ENCODE measurements around the gene BRD4. TPM values are rescaled to one million over a fixed set of nuclear protein-coding genes. Genes with fewer than 3 reads are reported as not detected.

Gene BRD4
- total RNA-seq, 4 donors from 2014 or later = 64.8 to 83.2 (median 73.9) TPM

DNA sequence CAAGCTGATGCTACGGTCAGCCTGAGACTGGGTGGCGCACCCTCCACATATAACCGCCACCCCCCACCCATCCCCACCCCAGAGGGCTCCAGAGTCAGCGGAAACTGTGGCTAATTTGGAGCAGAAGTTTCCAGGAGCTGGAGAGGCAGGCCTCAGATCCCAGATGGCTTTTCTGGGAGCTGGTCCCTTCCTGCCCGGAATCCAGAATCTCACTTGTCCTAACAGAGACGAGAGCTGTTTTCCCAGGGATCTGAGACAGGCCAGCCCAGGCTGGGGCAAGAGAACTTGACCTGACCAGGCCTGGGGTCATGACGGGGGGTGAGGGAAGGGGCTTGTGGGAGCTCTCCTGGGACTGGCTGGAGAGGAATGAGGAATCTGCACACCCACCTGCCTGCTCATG is 106.6 kb downstream of the BRD4 start:
- Histone ChIP-seq H3K9me3 (no peaks in the 10 kb centered on the region), H3K4me3 (no peak overlapping the region), H3K27me3 (no peaks in the 10 kb centered on the region), H3K4me1 (peaks cover 4 to 15% of the 10 kb centered on the region in 2 donors), H3K27ac (peak overlapping the region; percentile 37 to 73 (median 58)), H3K36me3 (no peaks in the 10 kb centered on the region)
- ATAC-seq (no peak), DNase-seq (no peak)
- TF ChIP-seq POLR2A (IDR thresholded peaks at IDR 0.05) = no peak
- TF ChIP-seq, protein P1, sequence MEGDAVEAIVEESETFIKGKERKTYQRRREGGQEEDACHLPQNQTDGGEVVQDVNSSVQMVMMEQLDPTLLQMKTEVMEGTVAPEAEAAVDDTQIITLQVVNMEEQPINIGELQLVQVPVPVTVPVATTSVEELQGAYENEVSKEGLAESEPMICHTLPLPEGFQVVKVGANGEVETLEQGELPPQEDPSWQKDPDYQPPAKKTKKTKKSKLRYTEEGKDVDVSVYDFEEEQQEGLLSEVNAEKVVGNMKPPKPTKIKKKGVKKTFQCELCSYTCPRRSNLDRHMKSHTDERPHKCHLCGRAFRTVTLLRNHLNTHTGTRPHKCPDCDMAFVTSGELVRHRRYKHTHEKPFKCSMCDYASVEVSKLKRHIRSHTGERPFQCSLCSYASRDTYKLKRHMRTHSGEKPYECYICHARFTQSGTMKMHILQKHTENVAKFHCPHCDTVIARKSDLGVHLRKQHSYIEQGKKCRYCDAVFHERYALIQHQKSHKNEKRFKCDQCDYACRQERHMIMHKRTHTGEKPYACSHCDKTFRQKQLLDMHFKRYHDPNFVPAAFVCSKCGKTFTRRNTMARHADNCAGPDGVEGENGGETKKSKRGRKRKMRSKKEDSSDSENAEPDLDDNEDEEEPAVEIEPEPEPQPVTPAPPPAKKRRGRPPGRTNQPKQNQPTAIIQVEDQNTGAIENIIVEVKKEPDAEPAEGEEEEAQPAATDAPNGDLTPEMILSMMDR (IDR thresholded peaks at IDR 0.05 in 4 of 5, conservative IDR thresholded peaks at IDR 0.05 in 1 of 5) = no peak
- intact Hi-C loops (cut with DNase I; ENCODE audit: low total_unique reads) = no loop called here
- in situ Hi-C loops (cut with MboI; ENCODE audit: low sequenced_read_pairs in 4 of 4) = no loop called here

DNA sequence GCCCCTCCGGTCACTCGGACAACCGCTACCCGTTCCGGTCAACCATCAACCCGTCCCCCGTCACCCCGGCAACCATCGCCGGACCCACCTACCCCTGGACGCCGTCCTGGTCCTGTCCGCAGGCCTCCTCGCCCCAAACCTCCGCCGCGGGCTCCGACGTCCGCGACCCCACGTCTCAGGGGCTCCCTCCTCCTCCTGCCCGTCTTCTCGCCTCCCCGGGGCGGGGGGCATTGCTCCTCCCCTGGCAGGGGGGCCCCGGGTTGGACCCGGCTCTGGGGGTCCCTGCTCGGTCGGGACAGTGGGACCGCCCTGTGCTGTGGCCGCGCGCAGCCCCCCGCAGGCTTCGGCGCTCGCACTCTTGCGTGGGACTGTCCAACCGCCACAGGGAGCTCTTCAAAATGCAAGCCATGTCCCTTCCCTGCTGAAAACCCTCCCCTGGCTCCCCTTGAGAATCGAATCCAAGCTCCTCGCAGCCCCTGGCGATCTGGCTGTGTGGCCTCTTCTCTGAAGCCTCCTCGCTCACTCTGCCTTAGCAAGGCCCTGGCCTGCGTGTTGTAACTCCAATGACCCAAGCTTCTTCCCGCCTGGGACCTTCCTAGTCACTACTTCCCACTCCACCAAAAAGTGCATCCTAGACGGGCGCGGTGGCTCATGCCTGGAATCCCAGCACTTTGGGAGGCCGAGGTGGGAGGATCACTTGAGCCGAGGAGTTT is 108.5 kb downstream of the BRD4 start:
- DNase-seq = no peak
- in situ Hi-C loops (cut with MboI; ENCODE audit: low sequenced_read_pairs in 4 of 4) = no loop called here
- ATAC-seq = peak in 1 of 2 donors; percentile 11

DNA sequence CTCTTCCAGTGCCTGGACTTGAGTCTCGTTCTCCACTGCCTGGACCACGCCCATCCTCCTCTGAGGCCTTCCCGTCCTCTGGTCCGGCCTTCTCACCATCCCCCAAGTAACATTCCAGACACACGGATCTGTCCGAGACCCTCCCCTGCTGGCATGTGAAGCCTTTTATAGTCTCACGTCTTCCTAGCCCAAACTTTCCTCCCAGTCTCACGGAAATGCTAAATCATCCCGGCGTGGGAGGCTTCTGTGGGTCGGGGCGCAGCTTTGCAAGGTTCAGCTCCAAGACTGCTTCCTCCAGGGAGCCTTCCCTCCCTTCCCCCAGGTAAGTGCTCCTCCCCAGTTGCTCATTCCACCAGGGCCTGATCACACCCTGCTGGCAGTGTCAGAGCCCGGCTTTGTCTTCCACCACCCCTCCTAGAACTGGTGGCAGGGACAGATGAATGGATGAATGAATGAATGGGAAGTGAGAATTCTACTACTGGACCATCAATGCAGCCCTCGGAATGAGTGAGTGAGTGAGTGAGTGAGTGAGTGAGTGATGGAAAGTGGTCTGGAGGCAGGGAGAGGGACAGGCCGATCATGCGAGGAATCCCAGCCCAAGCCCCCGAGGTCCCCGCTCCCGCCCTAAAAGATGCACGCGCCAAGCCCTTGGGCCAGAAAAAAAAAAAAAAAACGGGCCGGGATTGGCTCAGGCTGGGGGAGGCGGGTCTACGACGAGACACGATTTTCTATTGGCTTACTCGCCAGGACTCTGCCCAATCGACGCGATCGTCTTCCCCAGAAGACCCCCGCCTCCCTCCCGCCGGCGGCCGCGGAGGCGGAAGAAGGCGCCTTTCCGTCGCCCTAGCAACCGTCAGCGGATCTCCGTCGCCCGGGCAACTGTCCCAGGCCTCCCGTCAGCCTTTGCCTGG is 109.3 kb downstream of the BRD4 start:
- peak; percentile 75 for DNase-seq
- H3K4me1 ChIP-seq = peaks cover 11 to 24% of the 10 kb centered on the region in 2 donors
- peak overlapping the region; percentile 56 to 73 (median 68) for H3K27ac ChIP-seq
- TF ChIP-seq POLR2A (IDR thresholded peaks at IDR 0.05) = no peak
- TF ChIP-seq, protein P1 (IDR thresholded peaks at IDR 0.05 in 4 of 5, conservative IDR thresholded peaks at IDR 0.05 in 1 of 5) = no peak
- H3K4me3 ChIP-seq = peak overlapping the region; percentile 63 to 83 (median 66)
- H3K36me3 ChIP-seq = no peaks in the 10 kb centered on the region
- no peaks in the 10 kb centered on the region for H3K9me3 ChIP-seq
- peak; percentile 90 to 94 for ATAC-seq
- in situ Hi-C loops (cut with MboI; ENCODE audit: low sequenced_read_pairs in 4 of 4) = no loop called here
- no peaks in the 10 kb centered on the region for H3K27me3 ChIP-seq
- intact Hi-C loops (cut with DNase I; ENCODE audit: low total_unique reads) = no loop called here

More for the DNA sequence above, 108.5 kb downstream of the BRD4 start:
- TF ChIP-seq, protein P1 (IDR thresholded peaks at IDR 0.05 in 4 of 5, conservative IDR thresholded peaks at IDR 0.05 in 1 of 5) = no peak
- no peak for TF ChIP-seq POLR2A (IDR thresholded peaks at IDR 0.05)
- Histone ChIP-seq H3K36me3 (no peaks in the 10 kb centered on the region), H3K9me3 (no peaks in the 10 kb centered on the region), H3K27ac (peak overlapping the region; percentile 56 to 73 (median 68)), H3K4me1 (peaks cover 11 to 20% of the 10 kb centered on the region in 2 donors), H3K4me3 (peak overlapping the region; percentile 63 to 83 (median 66)), H3K27me3 (no peaks in the 10 kb centered on the region)
- intact Hi-C loops (cut with DNase I; ENCODE audit: low total_unique reads) = no loop called here

DNA sequence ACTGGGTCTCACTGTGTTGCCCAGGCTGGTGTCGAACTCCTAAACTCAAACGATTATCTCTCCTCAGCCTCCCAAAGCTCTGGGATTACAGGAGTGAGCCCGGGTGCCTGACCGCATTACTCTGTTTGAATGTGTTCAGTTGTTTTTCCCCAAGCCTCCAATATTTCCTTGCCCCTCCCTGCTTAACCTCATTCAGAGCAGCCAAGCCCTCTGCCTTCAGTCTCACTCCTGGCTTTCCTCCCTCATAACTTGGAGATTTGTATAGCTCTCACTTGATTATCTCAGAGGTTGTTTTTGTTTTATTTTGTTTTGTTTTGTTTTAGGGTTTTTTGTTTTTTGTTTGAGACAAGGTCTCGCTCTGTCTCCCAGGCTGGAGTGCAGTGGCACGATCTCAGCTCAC is 111.5 kb downstream of the BRD4 start:
- Histone ChIP-seq H3K4me1 (peaks cover 11 to 24% of the 10 kb centered on the region in 2 donors), H3K27me3 (no peaks in the 10 kb centered on the region), H3K27ac (peak overlapping the region in 3 of 4 donors; percentile 6 to 64 (median 37)), H3K9me3 (no peaks in the 10 kb centered on the region), H3K36me3 (no peaks in the 10 kb centered on the region), H3K4me3 (no peak overlapping the region)
- ATAC-seq = no peak
- in situ Hi-C loops (cut with MboI; ENCODE audit: low sequenced_read_pairs in 4 of 4) = no loop called here
- no peak for DNase-seq
- intact Hi-C loops (cut with DNase I; ENCODE audit: low total_unique reads) = no loop called here
- TF ChIP-seq, protein P1 (IDR thresholded peaks at IDR 0.05 in 4 of 5, conservative IDR thresholded peaks at IDR 0.05 in 1 of 5) = no peak
- TF ChIP-seq POLR2A (IDR thresholded peaks at IDR 0.05) = no peak

All from gastrocnemius medialis (tissue), 4 donors.